Measurements from ENCODE around the gene GRIA3.
"Not testable (repeated sequence)": the region's sequence is repeated elsewhere in the genome, so short reads cannot be mapped to it uniquely, and the experiment has no call there.

The GRIA3 gene

DNA sequence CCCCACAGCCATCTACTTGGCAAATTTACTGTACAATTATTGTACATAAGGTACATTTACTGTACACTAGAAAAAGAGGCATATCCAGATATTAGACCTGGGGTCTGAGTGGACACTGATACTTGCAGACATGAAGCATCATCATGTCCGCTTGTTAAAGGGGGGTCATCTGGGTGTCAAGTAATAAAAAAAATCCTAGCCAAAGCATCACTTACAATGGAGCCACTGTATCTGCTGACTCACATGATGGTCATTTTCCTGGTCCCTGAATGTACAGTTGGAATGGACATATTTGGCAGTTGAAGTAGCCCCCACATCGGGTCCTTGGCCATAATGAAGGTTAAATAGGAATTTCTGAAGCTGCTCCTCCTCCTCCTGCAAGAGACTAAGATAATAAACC lies 320.0 kb downstream of the GRIA3 start:
- Mint-ChIP-seq H3K4me3 (no peak overlapping the region), H3K27ac (no peak overlapping the region), H3K27me3 (ENCODE audit: low read depth) (peaks cover 6% of the 10 kb centered on the region), H3K4me1 (no peaks in the 10 kb centered on the region), H3K9me3 (peaks cover 15% of the 10 kb centered on the region), H3K36me3 (ENCODE audit: low read depth) (no peaks in the 10 kb centered on the region)
- TF ChIP-seq, protein P1, sequence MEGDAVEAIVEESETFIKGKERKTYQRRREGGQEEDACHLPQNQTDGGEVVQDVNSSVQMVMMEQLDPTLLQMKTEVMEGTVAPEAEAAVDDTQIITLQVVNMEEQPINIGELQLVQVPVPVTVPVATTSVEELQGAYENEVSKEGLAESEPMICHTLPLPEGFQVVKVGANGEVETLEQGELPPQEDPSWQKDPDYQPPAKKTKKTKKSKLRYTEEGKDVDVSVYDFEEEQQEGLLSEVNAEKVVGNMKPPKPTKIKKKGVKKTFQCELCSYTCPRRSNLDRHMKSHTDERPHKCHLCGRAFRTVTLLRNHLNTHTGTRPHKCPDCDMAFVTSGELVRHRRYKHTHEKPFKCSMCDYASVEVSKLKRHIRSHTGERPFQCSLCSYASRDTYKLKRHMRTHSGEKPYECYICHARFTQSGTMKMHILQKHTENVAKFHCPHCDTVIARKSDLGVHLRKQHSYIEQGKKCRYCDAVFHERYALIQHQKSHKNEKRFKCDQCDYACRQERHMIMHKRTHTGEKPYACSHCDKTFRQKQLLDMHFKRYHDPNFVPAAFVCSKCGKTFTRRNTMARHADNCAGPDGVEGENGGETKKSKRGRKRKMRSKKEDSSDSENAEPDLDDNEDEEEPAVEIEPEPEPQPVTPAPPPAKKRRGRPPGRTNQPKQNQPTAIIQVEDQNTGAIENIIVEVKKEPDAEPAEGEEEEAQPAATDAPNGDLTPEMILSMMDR (IDR thresholded peaks at IDR 0.05; ENCODE audit: unreplicated experiment in 3 of 3), result no peak

DNA sequence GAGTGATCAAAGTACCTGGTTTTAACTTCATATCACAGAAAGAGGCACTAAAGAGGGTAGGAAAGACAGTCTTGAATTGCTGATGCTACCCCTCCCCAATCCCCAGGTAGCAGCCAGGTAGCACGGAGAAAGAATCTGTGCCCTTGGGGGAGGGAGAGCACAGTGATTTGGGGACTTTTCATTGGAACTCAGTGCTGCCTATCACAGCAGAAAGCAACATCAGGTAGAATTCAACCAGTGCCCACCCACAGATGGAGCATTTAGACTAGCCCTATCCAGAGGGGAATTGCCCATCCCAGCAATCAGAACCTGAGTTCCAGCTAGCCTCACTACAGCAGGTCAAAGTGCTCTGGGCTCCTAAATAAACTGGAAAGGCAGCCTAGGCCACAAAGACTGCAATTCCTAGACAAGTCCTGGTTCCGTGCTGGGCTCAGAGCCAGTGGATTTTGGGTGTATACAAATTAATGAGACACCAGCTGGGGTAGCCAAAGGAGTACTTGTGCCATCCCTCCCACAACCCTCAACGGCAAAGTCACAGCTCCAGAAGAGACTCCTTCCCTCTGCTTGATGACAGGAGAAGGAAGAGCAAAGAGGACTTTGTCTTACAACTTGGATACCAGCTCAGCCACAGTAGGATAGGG lies 320.7 kb downstream of the GRIA3 start:
- Mint-ChIP-seq H3K27ac (no peak overlapping the region), H3K27me3 (ENCODE audit: low read depth) (peaks cover 6% of the 10 kb centered on the region), H3K36me3 (ENCODE audit: low read depth) (no peaks in the 10 kb centered on the region), H3K4me3 (no peak overlapping the region), H3K9me3 (peaks cover 10% of the 10 kb centered on the region), H3K4me1 (no peaks in the 10 kb centered on the region)
- TF ChIP-seq, protein P1 (IDR thresholded peaks at IDR 0.05; ENCODE audit: unreplicated experiment in 3 of 3), result no peak

DNA sequence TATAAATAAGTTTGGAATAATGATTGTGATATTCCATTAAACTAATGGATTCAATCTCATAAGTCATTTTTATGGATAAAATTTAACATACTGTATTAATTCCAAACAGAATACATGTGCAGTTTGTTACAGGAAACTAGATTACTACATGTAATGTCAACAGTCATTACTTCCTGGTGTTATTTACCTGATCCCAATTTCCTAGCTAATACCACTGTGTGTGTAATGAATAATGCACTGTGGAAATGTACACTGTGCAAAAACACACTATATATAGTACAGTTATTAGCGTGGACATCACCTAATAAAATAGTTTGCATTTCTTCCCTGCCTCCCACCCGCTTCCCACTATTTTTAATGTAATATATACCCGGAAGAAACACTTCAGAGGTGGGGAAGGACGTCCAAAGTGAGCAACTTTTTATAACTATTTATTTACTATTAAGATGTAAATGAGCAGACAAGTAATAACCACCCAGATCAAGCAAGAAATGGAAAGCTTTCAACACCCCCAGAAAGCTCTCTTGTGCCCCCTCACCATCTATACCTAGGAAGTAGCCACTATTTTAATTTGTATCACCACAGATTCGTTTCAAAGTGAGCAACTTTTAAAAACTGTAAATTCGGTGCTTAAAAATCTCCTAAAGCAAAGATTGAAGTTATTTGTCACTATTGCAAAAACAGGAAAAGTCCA lies 329.7 kb downstream of the GRIA3 start:
- Mint-ChIP-seq H3K4me1 (no peaks in the 10 kb centered on the region), H3K27ac (no peak overlapping the region), H3K9me3 (peaks cover 26% of the 10 kb centered on the region), H3K4me3 (no peak overlapping the region), H3K27me3 (ENCODE audit: low read depth) (no peaks in the 10 kb centered on the region), H3K36me3 (ENCODE audit: low read depth) (peaks cover 4% of the 10 kb centered on the region)
- TF ChIP-seq, protein P1 (IDR thresholded peaks at IDR 0.05; ENCODE audit: unreplicated experiment in 3 of 3), result no peak

DNA sequence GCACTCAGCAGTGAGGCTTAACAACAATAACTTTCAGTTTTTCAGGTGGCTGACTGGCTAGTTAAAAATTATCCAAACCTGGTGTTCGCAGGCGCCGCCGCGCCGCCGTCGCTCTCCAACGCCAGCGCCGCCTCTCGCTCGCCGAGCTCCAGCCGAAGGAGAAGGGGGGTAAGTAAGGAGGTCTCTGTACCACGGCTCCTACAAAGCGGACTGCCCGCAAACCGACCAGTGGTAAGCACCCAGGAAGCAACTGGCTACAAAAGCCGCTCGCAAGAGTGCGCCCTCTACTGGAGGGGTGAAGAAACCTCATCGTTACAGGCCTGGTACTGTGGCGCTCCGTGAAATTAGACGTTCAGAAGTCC lies 330.2 kb downstream of the GRIA3 start:
- peaks cover 26% of the 10 kb centered on the region for H3K9me3 Mint-ChIP-seq
- not testable (repeated sequence) for H3K4me3 Mint-ChIP-seq; H3K27me3 Mint-ChIP-seq (ENCODE audit: low read depth); H3K27ac Mint-ChIP-seq; H3K36me3 Mint-ChIP-seq (ENCODE audit: low read depth); H3K4me1 Mint-ChIP-seq

DNA sequence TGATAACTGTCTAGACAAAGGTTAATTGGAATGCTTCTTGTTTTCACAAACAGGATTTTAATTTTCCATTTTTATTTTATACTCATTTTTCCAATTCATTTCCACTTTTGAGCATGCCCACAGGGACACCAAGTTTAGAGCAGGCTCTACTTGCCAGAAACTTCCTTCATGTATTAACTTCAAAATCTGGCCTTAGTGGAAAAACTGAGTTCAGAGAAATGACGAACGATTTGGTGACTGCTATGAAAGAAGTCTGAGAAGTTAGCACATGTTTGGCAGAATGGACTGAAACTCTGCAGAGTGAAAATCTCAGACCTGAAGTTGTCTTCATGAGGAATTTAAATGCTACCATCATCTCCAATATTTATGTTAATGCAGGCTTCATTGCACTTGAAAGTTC lies 334.7 kb downstream of the GRIA3 start:
- Mint-ChIP-seq H3K27ac (no peak overlapping the region), H3K4me3 (no peak overlapping the region)

DNA sequence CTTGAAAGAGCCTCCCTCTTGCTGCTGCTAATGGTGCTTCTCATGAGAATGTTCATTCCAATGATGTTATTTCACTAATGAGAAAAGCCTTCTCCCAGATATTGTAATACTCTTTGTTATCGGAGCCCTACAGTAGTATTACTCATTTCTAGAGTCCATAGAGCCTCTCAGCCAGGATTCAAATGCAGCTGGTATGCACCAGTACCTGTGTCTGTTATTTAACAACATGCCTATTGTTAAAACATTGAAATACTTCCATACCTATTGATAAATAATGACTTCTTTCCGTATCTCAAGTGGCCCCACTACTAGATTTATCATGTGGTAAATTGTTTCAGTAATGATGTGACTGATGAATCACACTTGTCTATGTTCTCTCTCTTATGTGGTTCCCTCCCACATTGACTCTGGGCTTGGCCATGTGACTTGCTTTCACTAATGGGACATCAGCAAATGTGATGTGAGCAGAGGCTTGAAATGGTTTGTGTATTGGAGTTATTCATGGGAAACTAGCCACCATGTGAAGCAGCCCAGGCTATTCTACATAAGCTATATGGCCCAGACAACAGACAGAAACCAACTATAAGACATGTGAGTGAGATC lies 341.1 kb downstream of the GRIA3 start:
- Mint-ChIP-seq H3K36me3 (ENCODE audit: low read depth) (no peaks in the 10 kb centered on the region), H3K4me3 (no peak overlapping the region), H3K27me3 (ENCODE audit: low read depth) (no peaks in the 10 kb centered on the region), H3K9me3 (peaks cover 25% of the 10 kb centered on the region), H3K27ac (no peak overlapping the region), H3K4me1 (no peaks in the 10 kb centered on the region)
- TF ChIP-seq, protein P1 (IDR thresholded peaks at IDR 0.05; ENCODE audit: unreplicated experiment in 3 of 3), result no peak

More for the DNA sequence above, 334.7 kb downstream of the GRIA3 start:
- H3K36me3 Mint-ChIP-seq (ENCODE audit: low read depth), result peaks cover 4% of the 10 kb centered on the region
- H3K9me3 Mint-ChIP-seq, result peaks cover 44% of the 10 kb centered on the region
- TF ChIP-seq, protein P1 (IDR thresholded peaks at IDR 0.05; ENCODE audit: unreplicated experiment in 3 of 3), result no peak
- no peaks in the 10 kb centered on the region for H3K27me3 Mint-ChIP-seq (ENCODE audit: low read depth)
- no peaks in the 10 kb centered on the region for H3K4me1 Mint-ChIP-seq

DNA sequence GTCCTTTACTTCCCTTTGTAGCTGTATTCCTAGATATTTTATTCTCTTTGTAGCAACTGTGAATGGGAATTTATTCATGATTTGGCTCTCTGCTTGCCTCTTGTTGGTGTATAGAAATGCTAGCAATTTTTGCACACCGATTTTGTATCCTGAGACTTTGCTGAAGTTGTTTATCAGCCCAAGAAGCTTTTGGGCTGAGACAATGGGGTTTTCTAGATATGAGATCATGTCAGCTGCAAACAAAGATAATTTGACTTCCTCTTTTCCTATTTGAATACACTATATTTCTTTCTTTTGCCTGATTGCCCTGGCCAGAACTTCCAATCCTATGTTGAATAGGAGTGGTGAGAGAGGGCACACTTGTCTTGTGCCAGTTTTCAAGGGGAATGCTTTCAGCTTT lies 346.6 kb downstream of the GRIA3 start:
- H3K4me1 Mint-ChIP-seq; H3K27ac Mint-ChIP-seq; H3K36me3 Mint-ChIP-seq (ENCODE audit: low read depth); H3K27me3 Mint-ChIP-seq (ENCODE audit: low read depth); H3K4me3 Mint-ChIP-seq: not testable (repeated sequence)
- peaks cover 50% of the 10 kb centered on the region for H3K9me3 Mint-ChIP-seq

Measured in nephron (organoid).